Activated CD4-positive, alpha-beta T cell treated with anti-CD3 and anti-CD28 coated beads, Interleukin-2, amount 50 U/mL, for 48 hours (primary cell): ENCODE data around the gene ZIC1.

Source experiments
- DNase-seq, 2 experiments: peaks; one replicate each; pipeline ENCODE4 v3.0.0-alpha.2; 2020

Gene ZIC1

GRCh38 chr3:147410526-147411237 is 1.5 kb downstream of the ZIC1 start:
- DNase-seq = no peak

GRCh38 chr3:147411238-147411814 is 2.2 kb downstream of the ZIC1 start:
- DNase-seq = no peak

- no peak for DNase-seq
These were observed 2.7 kb downstream of the ZIC1 start for GRCh38 chr3:147411815-147412241.

DNA sequence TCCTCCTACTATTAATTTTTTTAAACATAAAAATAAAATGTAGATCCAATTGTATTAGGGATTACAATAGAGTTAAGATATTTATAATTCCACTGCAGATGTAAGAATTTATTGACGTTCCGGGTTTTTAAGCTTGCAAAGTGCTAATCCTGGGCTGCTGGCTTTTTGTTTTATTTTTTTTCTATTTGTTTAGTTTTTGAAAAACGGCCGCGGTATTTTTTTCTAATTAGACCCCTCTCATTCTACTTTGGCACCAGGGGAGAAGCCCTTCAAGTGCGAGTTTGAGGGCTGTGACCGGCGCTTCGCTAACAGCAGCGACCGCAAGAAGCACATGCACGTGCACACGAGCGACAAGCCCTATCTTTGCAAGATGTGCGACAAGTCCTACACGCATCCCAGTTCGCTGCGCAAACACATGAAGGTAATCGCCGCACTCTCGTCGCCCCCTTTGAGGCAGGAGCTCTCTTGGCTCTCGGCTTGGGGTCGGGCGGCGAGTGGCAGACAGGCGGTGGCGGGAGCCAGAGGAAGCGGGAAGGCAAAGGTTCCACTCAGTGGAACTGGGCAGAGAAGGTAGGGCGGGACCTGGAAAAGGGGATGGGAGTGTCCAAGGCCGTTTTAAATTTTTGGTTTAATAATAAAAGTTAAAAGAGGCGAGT is 3.2 kb downstream of the ZIC1 start:
- no peak for DNase-seq

GRCh38 chr3:147412917-147413685 is 3.9 kb downstream of the ZIC1 start:
- DNase-seq = no peak

- no peak for DNase-seq
These were observed 4.7 kb downstream of the ZIC1 start for GRCh38 chr3:147413686-147414389.

DNA sequence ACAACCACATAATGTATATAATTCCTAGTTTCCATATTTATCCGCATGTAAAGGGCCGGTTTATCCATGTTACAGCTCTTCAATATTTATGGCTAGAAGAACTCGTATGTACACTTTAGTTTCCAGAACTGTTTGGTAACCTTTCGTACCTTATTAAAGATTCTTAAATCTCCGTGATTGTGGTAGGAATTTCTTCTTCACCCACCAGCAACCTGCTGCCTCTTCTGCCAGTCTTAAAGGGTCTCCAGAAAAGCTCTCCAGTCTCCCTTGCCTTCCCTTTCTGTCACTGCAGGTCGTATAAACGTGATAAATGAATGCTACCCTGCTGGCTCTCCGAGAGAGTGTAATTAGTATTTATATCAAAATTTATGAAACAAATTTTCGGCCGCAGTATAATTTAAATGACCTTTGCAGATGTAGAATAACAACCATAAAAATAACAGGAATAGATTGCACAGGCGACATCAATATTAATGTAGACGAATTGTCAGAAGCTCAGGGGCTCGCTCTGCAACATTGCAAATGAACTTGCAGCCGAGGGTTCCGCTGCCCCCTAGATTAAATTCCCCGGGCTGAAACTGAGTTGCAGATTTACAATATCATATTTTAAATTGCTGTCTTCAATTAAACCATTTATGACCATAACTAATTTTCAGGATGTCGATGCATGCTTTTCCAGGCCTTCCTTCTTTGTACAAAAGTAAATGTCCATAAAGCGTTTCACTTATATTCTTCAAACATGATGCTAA is 5.4 kb downstream of the ZIC1 start:
- DNase-seq = no peak

GRCh38 chr3:147415286-147415685 is 6.1 kb downstream of the ZIC1 start:
- no peak for DNase-seq

GRCh38 chr3:147415874-147416273 is 6.7 kb downstream of the ZIC1 start:
- DNase-seq = no peak

DNA sequence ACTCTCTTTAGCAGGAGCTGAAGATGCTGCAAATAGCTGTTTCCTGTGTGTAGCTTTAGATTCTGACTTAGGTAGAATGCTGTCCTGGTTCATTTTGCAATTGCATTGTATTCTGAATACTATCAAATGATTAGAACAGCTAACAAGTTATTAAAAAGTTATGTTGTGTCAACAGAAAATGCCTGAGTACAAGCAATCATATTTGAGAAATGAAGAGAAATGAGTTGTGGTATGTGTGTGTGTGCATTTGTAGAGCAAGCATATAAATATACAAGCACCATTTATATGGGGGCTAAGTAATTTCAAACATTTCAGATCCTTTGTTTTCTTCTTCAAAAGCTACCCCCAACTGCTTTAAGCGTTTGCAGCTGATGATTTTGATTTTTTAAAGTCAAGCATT is 7.8 kb downstream of the ZIC1 start:
- no peak for DNase-seq

DNA sequence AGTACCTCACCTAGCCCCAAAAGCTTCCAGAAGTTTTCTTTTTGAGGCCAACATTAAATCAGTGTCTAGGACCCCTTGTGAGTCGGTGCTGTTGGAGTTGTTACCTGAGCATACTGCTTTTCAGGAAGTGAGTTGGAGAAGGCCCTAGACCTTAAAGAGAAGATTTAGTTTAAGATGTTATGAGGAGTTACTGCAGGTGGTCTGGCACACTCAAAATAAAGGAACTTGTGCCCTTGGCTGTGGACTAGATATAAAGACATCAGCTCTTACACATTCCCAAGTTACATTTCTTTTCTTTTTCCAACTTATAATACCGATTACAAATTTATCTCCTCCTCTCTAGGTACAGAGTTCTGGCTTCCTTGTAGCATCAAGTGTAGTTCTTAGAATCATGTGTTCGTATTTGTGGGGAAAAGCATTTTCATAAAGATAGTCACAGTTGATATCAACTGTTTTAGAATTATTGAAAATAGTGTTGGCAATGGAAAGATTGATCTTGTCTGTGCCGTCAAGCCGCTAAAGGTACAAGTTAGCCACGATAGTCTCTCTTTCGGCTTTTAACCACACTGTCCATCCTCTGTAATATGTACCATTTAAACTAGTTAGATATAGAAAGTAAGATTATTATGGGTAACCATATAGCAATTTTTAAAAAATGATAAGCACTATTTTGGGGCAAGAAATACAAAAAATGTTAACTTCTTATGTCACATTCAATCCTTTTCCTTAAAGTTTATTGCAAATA is 8.6 kb downstream of the ZIC1 start:
- DNase-seq = no peak

DNA sequence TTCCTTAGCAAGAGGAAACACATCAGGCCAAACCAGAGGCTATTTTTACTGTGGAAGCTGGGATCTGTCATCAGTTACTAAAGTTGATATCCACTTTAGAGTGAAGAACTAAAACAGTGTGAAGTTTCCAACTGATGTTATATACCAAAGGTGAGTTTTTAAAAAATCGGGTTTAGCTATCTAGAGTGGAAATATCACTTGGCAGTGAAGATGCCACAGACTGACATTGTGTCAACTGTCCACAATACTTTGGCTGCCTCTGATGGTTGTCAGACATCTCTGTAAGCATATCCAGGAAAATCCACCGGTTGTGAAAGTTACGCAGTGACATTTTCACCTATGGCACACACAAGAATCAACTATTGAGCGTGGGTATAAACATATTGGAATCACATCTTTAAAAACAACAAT is 9.2 kb downstream of the ZIC1 start:
- DNase-seq = no peak

GRCh38 chr3:147418808-147419701 is 9.9 kb downstream of the ZIC1 start:
- no peak for DNase-seq

DNA sequence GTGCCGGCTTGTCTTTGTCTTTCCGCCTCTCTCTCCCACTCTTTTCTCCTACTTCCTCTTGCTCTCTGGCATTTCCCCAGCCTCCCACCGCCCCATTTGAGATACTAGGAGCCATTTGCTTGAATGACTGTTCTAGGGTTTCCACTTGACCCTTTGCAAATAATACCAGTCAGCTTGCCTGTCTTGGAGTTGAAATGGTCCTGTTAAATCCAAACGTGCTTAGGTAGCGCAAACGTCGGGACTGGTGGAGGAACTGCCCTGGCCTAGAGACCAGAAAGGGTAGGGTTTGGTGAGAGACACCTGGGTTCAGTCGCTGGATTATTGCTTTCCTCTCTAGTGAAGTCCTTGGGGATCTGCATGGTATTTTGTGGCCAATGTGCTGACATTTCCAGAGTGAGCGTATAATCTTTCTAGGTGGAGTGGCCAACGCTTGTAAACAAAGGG is 10.6 kb downstream of the ZIC1 start:
- DNase-seq = no peak

- no peak for DNase-seq
These were observed 11.4 kb downstream of the ZIC1 start for GRCh38 chr3:147420353-147421183.

- no peak for DNase-seq
These were observed 12.2 kb downstream of the ZIC1 start for GRCh38 chr3:147421184-147421912.

- DNase-seq = no peak
These were observed 13.0 kb downstream of the ZIC1 start for GRCh38 chr3:147422196-147422595.
